GM18511 (cell line): Measurements from ENCODE around the gene SERPINE1.

Experiments
- ATAC-seq: cut with Tn5 transposase; IDR thresholded peaks from one replicate; pipeline ENCODE4 v1.9.1; 2021; ENCODE audit warnings: mild to moderate bottlenecking, moderate library complexity; ENCODE audit not compliant: unreplicated experiment

SERPINE1 gene

GRCh38 chr7:101151908-101152651 is 25.2 kb downstream of the SERPINE1 start:
- ATAC-seq: no peak

GRCh38 chr7:101153969-101154692 is 27.2 kb downstream of the SERPINE1 start, which contains the start of gene AP1S1:
AP1S1 (plus strand) TSS chr7:101154476; CDS start chr7:101154515, 39 bp downstream.
- peak; percentile 86 for ATAC-seq

- ATAC-seq: peak; percentile 23
Observed at GRCh38 chr7:101154693-101155102, 27.8 kb downstream of the SERPINE1 start.

GRCh38 chr7:101155303-101155702 is 28.4 kb downstream of the SERPINE1 start:
- no peak for ATAC-seq

- no peak for ATAC-seq
Observed at GRCh38 chr7:101156277-101156676, 29.4 kb downstream of the SERPINE1 start.

- ATAC-seq: no peak
Observed at GRCh38 chr7:101156866-101157589, 30.1 kb downstream of the SERPINE1 start.

GRCh38 chr7:101159696-101160674 is 33.1 kb downstream of the SERPINE1 start:
- no peak for ATAC-seq

- ATAC-seq: no peak
Observed at GRCh38 chr7:101160910-101161309, 34.0 kb downstream of the SERPINE1 start.

- ATAC-seq: no peak
Observed at GRCh38 chr7:101161692-101162471, 35.0 kb downstream of the SERPINE1 start.

GRCh38 chr7:101162551-101163278 is 35.8 kb downstream of the SERPINE1 start:
- no peak for ATAC-seq

GRCh38 chr7:101163279-101164070 is 36.6 kb downstream of the SERPINE1 start:
- no peak for ATAC-seq

- no peak for ATAC-seq
Observed at GRCh38 chr7:101164071-101164840, 37.4 kb downstream of the SERPINE1 start.

- peak; percentile 62 for ATAC-seq
Observed at GRCh38 chr7:101165075-101165957, 38.4 kb downstream of the SERPINE1 start, which contains the start of gene VGF. VGF (minus strand) TSS chr7:101165569; CDS start chr7:101164843, 726 bp downstream.

- ATAC-seq: no peak
Observed at GRCh38 chr7:101165958-101166647, 39.2 kb downstream of the SERPINE1 start.

GRCh38 chr7:101166648-101166908 is 39.7 kb downstream of the SERPINE1 start:
- ATAC-seq: no peak
